HG03135 (cell line): ENCODE data around the gene PTPN1.

ENCODE experiments used
- ATAC-seq: cut with Tn5 transposase; IDR thresholded peaks from one replicate; pipeline ENCODE4 v1.9.1; 2021; ENCODE audit warnings: mild to moderate bottlenecking, moderate library complexity; ENCODE audit not compliant: unreplicated experiment

The PTPN1 gene

DNA sequence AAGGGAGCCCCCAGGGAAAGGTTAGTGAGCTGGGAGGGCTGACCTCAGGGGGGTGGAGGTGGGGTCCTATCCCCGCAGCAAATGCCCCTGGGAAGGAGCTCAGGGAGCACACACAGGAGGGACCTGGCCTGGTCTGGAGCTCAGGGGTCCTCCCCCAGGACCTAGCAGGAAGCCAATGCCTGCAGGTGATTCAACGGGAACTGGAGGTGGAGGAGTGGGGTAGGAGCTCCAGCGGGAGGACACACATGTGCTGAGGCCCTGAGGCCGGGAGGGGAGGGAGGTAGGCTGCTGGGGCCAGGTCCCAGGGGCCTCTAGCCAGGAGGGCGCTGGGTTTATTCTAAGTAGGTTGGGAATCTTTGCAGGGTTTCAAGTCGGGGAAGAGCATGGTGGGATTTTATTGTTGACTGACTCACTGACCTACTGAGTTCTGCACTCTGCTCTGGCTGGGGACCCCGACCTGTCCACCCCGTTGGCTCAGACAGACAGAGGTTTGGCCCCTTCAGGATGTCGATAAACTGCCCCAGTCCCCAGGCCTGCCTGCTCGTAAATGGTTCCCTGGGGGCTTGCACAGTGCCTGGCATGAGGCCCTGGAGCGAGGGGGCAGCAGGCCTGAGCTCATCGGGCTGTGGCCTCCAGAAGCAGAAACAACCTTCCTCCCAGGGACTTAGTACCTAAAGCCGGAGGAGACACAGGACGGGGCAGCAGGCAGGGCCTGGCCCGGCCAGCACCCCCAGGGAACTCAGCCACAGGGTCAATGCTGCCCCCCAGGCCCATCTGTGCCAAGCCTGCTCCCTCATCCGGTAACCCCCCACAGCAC, 118.9 kb downstream of the PTPN1 start:
- no peak for ATAC-seq

DNA sequence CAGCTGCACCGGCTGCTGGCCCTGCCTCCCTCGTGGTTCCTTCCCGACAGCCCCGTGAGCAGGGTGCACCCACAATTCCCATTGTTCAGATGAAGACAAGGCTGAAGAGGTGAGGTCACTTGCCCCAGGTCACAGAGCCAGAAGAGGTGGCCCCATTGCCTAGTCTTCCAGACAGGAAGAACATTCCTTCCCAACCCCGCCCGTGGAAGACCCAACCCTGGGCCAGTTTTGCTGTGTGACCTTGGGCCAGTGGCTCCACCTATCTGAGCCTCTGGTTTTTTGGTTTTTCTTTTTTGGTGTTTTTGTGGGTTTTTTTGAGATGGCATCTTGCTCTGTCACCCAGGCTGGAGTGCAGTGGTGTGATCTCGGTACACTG, 119.5 kb downstream of the PTPN1 start:
- no peak for ATAC-seq

- no peak for ATAC-seq
Observed at GRCh38 chr20:50630578-50631263, 120.5 kb downstream of the PTPN1 start.

DNA sequence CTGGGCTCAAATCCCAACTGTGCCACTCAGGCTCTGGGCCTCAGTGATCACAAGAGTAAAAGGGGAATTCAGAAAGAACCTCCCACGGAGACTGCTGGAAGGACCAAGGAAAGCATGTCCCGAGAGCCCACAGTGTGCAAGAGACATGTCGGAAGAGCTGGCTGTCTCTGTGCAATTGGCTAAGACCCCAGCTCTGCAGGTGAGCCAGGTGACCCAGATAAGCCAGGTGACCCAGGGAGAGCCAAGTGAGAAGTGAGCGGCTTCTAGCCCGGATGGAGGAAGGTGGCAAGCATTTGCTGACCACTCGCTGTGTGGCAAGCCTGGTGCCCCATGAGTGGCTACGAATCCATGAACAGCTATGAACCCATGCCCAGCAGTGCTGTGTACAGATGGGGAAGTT, 122.1 kb downstream of the PTPN1 start:
- ATAC-seq = no peak

- ATAC-seq = no peak
Observed at GRCh38 chr20:50632701-50633100, 122.5 kb downstream of the PTPN1 start.

DNA sequence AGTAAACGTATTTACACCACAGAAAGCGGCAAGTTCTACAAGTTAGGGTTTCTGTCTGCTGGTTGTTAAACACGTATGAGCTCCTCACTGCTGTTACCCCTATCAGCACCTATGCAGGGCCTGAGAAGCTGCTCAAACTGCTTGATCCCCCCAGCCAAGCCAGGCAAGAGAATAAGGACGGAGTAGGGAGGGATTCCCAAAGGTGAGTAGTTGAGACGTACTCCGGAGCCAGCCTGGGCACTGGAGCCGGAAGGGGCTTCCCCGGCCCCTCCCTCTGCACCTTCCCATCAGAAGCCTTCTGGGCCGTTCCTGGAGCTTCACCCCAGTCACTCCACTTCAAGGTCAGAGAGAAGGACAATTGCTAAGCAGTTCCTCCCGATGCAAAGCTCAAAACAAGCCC, 123.2 kb downstream of the PTPN1 start:
- ATAC-seq = no peak

DNA sequence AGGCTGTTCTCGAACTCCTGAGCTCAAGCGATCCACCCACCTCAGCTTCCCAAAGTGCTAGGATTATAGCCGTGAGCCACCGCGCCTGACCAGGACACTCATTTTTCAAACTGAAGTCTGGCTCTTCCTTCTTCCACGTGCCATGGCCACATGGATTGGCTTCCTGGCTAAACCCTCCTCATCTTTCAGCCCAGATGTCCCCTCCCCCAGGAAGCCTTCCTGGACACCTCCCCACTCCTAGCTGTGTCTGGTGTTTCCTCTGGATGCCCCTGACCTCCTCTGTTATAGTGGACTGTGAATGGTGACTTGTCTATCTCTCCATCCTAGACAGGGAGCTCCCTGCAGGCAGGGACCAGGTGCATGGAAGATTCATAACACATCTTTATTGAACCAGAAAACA, 124.0 kb downstream of the PTPN1 start:
- ATAC-seq = no peak
